Left forelimb (tissue), 1 donor: ENCODE measurements around the gene ABCA4.

ENCODE experiments used
- DNase-seq: peaks from one replicate; pipeline ENCODE4 v3.0.0-alpha.2; 2018; ENCODE audit warnings: low spot score

Gene ABCA4

GRCh38 chr1:94104776-94105580, 16.0 kb downstream of the ABCA4 start:
- no peak for DNase-seq

- DNase-seq, result no peak
These were observed 16.7 kb downstream of the ABCA4 start for GRCh38 chr1:94104127-94104684.

- DNase-seq, result no peak
These were observed 17.3 kb downstream of the ABCA4 start for GRCh38 chr1:94103608-94104007.

- no peak for DNase-seq
These were observed 19.1 kb downstream of the ABCA4 start for GRCh38 chr1:94101613-94102525.

- no peak for DNase-seq
These were observed 19.9 kb downstream of the ABCA4 start for GRCh38 chr1:94100785-94101612.

- DNase-seq, result no peak
These were observed 20.7 kb downstream of the ABCA4 start for GRCh38 chr1:94100129-94100784.

GRCh38 chr1:94099303-94099702, 21.6 kb downstream of the ABCA4 start:
- no peak for DNase-seq

GRCh38 chr1:94098585-94099111, 22.3 kb downstream of the ABCA4 start:
- no peak for DNase-seq

- no peak for DNase-seq
These were observed 24.0 kb downstream of the ABCA4 start for GRCh38 chr1:94096797-94097549.

- no peak for DNase-seq
These were observed 25.0 kb downstream of the ABCA4 start for GRCh38 chr1:94095744-94096469.

GRCh38 chr1:94095112-94095637, 25.8 kb downstream of the ABCA4 start:
- DNase-seq, result peak; percentile 94

GRCh38 chr1:94094469-94095111, 26.4 kb downstream of the ABCA4 start:
- peak; percentile 73 for DNase-seq

GRCh38 chr1:94093996-94094395, 27.0 kb downstream of the ABCA4 start:
- DNase-seq, result no peak

GRCh38 chr1:94093396-94093795, 27.6 kb downstream of the ABCA4 start:
- DNase-seq, result no peak

GRCh38 chr1:94092210-94092613, 28.7 kb downstream of the ABCA4 start:
- no peak for DNase-seq

- no peak for DNase-seq
These were observed 30.2 kb downstream of the ABCA4 start for GRCh38 chr1:94090761-94091160.

- no peak for DNase-seq
These were observed 33.8 kb downstream of the ABCA4 start for GRCh38 chr1:94087193-94087592.

GRCh38 chr1:94084547-94084946, 36.4 kb downstream of the ABCA4 start:
- DNase-seq, result no peak

GRCh38 chr1:94084085-94084484, 36.9 kb downstream of the ABCA4 start:
- DNase-seq, result no peak
